Liver (tissue), 9 donors: ENCODE data around the gene FAM3B. TPM values are rescaled to one million over a fixed set of nuclear protein-coding genes. Genes with fewer than 3 reads are reported as not detected.

ENCODE experiments used
- DNase-seq: peaks from one replicate; pipeline ENCODE4 v3.0.0-alpha.2; 2017; ENCODE audit warnings: low spot score
- H3K27ac ChIP-seq, 2 donors: one replicate each; pipeline ENCODE4 v1.7.0; 2013; ENCODE audit warnings: inconsistent platforms in 2 of 2, low read length in 2 of 2, control low read depth in 1 of 2, low read depth in 1 of 2, mild to moderate bottlenecking in 1 of 2
- H3K27me3 ChIP-seq, 4 donors: one replicate each; pipeline versions ENCODE4 v1.6.1 to v1.7.0; 2013; ENCODE audit warnings: low read length in 3 of 4, inconsistent platforms in 1 of 4, mild to moderate bottlenecking in 1 of 4, moderate library complexity in 1 of 4; ENCODE audit not compliant: control insufficient read depth in 4 of 4, insufficient read depth in 4 of 4
- H3K36me3 ChIP-seq, 4 donors: one replicate each; pipeline versions ENCODE4 v1.6.1 to v1.7.0; 2013; ENCODE audit warnings: low read length in 3 of 4, mild to moderate bottlenecking in 3 of 4, low read depth in 1 of 4, moderate library complexity in 1 of 4; ENCODE audit not compliant: control insufficient read depth in 4 of 4, insufficient read depth in 3 of 4
- H3K4me1 ChIP-seq, 4 donors: one replicate each; pipeline versions ENCODE4 v1.6.1 to v1.7.0; 2013; ENCODE audit warnings: low read length in 3 of 4, mild to moderate bottlenecking in 3 of 4, moderate library complexity in 1 of 4; ENCODE audit not compliant: control insufficient read depth in 4 of 4, insufficient read depth in 4 of 4
- H3K4me3 ChIP-seq, 3 donors: one replicate each; pipeline versions ENCODE4 v1.6.1 to v1.7.0; 2013; ENCODE audit warnings: low read length in 3 of 3, control low read depth in 1 of 3, low read depth in 1 of 3, mild to moderate bottlenecking in 1 of 3
- H3K9ac ChIP-seq, 2 donors: one replicate each; pipeline ENCODE4 v1.7.0; 2013; ENCODE audit warnings: low read length in 2 of 2, mild to moderate bottlenecking in 2 of 2, moderate library complexity in 2 of 2, control low read depth in 1 of 2, low read depth in 1 of 2
- H3K9me3 ChIP-seq, 4 donors: one replicate each; pipeline versions ENCODE4 v1.6.1 to v1.7.0; 2013; ENCODE audit warnings: low read length in 3 of 4; ENCODE audit not compliant: control insufficient read depth in 4 of 4
- EGR1 ChIP-seq, 2 donors: IDR thresholded peaks; 2 replicates each; pipeline ENCODE4 v1.6.1; 2016 to 2018; ENCODE audit warnings: antibody characterized with exemption in 2 of 2, low read depth in 2 of 2
- FOXA1 ChIP-seq: IDR thresholded peaks from 2 replicates; pipeline ENCODE4 v1.6.1; 2016; ENCODE audit warnings: antibody characterized with exemption
- FOXA2 ChIP-seq: IDR thresholded peaks from 2 replicates; pipeline ENCODE4 v1.6.1; 2016; ENCODE audit warnings: antibody characterized with exemption
- GABPA ChIP-seq, 2 donors: IDR thresholded peaks in 1 of 2; conservative IDR thresholded peaks in 1 of 2; 2 replicates each; pipeline ENCODE4 v1.6.1; 2016; ENCODE audit warnings: antibody characterized with exemption in 2 of 2, mild to moderate bottlenecking in 1 of 2, moderate library complexity in 1 of 2
- HNF4A ChIP-seq, 2 donors: conservative IDR thresholded peaks; 2 replicates each; pipeline ENCODE4 v1.6.1; 2016; ENCODE audit warnings: antibody characterized with exemption in 2 of 2, mild to moderate bottlenecking in 2 of 2
- HNF4G ChIP-seq: IDR thresholded peaks from 2 replicates; pipeline ENCODE4 v1.6.1; 2016; ENCODE audit warnings: antibody characterized with exemption
- JUND ChIP-seq, 2 donors: IDR thresholded peaks; 2 replicates each; pipeline ENCODE4 v1.6.1; 2016; ENCODE audit warnings: antibody characterized with exemption in 2 of 2
- NR2F2 ChIP-seq: IDR thresholded peaks from 2 replicates; pipeline ENCODE4 v1.6.1; 2016; ENCODE audit warnings: antibody characterized with exemption
- RAD21 ChIP-seq, 2 donors: IDR thresholded peaks; 2 replicates each; pipeline ENCODE4 v1.6.1; 2016; ENCODE audit warnings: antibody characterized with exemption in 2 of 2, mild to moderate bottlenecking in 2 of 2
- RXRA ChIP-seq, 2 donors: IDR thresholded peaks; 2 replicates each; pipeline ENCODE4 v1.6.1; 2017 to 2018; ENCODE audit warnings: antibody characterized with exemption in 2 of 2, mild to moderate bottlenecking in 1 of 2
- YY1 ChIP-seq: IDR thresholded peaks from 2 replicates; pipeline ENCODE4 v1.6.1; 2016; ENCODE audit warnings: antibody characterized with exemption, mild to moderate bottlenecking
- WGBS: extraction: QIAGEN DNeasy Blood & Tissue Kit; methylation state at CpG from one replicate; pipeline ENCODE4 v1.1.7; 2013; 5-methylcytosine and 5-hydroxymethylcytosine counted together
- polyA plus RNA-seq, 2 donors: library from polyadenylated mRNA; stranded (reverse) in 1 of 2; unstranded in 1 of 2; fragments of 200-250 nt in 1 of 2; fragments of >200 nt in 1 of 2; fragmentation: Nextera tagmentation in 1 of 2; extraction: Ambion mirVana in 1 of 2; gene quantifications; one replicate each; pipeline versions ENCODE4 v1.2.1 to v1.2.3, GENCODE V29; 2013 to 2015
- total RNA-seq, 2 donors: library from RNA; depleted of rRNA; stranded (reverse); fragments of >200 nt; gene quantifications; one replicate each; pipeline ENCODE4 v1.2.3, GENCODE V29; 2014
- TF ChIP-seq, protein P1 (sequence below): IDR thresholded peaks from 2 replicates; pipeline ENCODE4 v1.6.1; 2016; ENCODE audit warnings: antibody characterized with exemption
- TF ChIP-seq, protein P2 (sequence below): IDR thresholded peaks from 2 replicates; pipeline ENCODE4 v1.6.1; 2016; ENCODE audit warnings: antibody characterized with exemption
- TF ChIP-seq, protein P3 (sequence below): fragments of 150-350 bp; IDR thresholded peaks from 2 replicates; pipeline ENCODE4 v1.5.1; 2017; ENCODE audit warnings: improper control_type of control experiment, low read depth, low read length; ENCODE audit not compliant: missing input control
- TF ChIP-seq, protein P4 (sequence below): IDR thresholded peaks from 2 replicates; pipeline ENCODE4 v1.6.1; 2016; ENCODE audit warnings: antibody characterized with exemption
- donor health status: healthy.
- donor health status: healthy.
- donor health status: healthy.
- donor health status: healthy.
- donor health status: healthy.

The FAM3B gene
- total and polyA plus RNA-seq, 4 donors = 0.72 to 18.2 (median 3.4) TPM

DNA sequence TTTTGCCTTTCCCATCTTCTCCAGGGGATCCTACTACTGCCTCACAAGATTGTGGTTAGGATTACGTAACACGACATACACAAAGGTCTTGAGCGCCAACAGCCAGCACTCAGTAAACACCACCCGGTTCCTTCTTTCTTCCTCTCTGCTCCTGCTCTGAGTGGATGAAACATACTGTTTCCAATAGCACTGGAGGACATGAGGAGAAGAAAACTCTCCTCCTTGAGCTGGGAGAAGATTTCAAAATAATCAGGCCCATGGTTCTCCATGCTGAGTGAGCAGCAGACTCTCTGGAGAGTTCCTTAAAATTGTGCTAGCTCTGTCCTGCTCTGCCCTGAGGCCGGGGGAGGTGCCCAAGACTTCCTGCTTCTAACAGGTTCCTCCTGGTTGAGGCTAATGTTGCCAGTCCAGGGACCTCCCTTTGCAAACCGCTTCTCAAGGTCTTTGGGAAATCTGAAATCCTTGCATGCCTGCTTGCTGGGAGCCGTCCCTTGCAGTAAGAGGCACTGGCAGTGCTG is 80.0 kb downstream of the FAM3B start:
- peaks cover 0 to 4% (median 1%) of the 10 kb centered on the region in 4 donors for H3K36me3 ChIP-seq
- no peaks in the 10 kb centered on the region for H3K27me3 ChIP-seq
- no peaks in the 10 kb centered on the region for H3K9me3 ChIP-seq
- no peak for DNase-seq
- no peak overlapping the region for H3K4me3 ChIP-seq
- WGBS = 65% methylated on average over 7 of the region's 7 CpGs
- H3K9ac ChIP-seq = no peak overlapping the region
- TF ChIP-seq JUND (IDR thresholded peaks at IDR 0.05) (no peak), GABPA (IDR thresholded peaks at IDR 0.05 in 1 of 2, conservative IDR thresholded peaks at IDR 0.05 in 1 of 2) (no peak)
- no peaks in the 10 kb centered on the region for H3K4me1 ChIP-seq
- no peak overlapping the region for H3K27ac ChIP-seq

DNA sequence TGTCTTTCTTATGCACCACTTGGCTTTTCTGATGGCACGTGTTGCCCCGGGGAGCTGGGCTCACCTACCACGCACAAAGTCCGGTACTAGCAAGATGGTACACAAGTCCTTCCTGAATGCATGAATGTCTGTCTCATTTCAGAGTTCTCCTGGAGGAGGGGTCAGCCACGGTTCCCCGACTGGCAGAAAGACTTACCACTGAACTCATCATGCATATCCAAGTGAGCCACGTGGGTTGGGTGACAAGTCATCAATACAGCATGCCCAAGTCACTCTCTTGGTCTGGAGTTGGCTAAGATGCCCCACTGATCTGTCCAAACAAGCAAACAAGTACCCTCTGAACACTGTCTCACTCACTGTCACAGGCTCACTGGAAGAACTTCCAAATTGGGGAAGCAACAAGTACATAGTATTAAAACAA is 80.9 kb downstream of the FAM3B start:
- no peak overlapping the region for H3K9ac ChIP-seq
- no peak overlapping the region for H3K27ac ChIP-seq
- H3K36me3 ChIP-seq = peaks cover 0 to 2% (median 1%) of the 10 kb centered on the region in 4 donors
- WGBS = 83% methylated on average over 7 of the region's 7 CpGs
- no peaks in the 10 kb centered on the region for H3K27me3 ChIP-seq
- H3K4me1 ChIP-seq = no peaks in the 10 kb centered on the region
- no peak for DNase-seq
- TF ChIP-seq RXRA (IDR thresholded peaks at IDR 0.05) = no peak
- no peak for TF ChIP-seq HNF4G
- TF ChIP-seq, protein P1, sequence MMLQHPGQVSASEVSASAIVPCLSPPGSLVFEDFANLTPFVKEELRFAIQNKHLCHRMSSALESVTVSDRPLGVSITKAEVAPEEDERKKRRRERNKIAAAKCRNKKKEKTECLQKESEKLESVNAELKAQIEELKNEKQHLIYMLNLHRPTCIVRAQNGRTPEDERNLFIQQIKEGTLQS = no peak
- no peak for TF ChIP-seq RAD21 (IDR thresholded peaks at IDR 0.05)
- TF ChIP-seq EGR1 (IDR thresholded peaks at IDR 0.05; ENCODE audit: low read depth in 2 of 2) = no peak
- no peak for TF ChIP-seq NR2F2
- TF ChIP-seq, protein P2, sequence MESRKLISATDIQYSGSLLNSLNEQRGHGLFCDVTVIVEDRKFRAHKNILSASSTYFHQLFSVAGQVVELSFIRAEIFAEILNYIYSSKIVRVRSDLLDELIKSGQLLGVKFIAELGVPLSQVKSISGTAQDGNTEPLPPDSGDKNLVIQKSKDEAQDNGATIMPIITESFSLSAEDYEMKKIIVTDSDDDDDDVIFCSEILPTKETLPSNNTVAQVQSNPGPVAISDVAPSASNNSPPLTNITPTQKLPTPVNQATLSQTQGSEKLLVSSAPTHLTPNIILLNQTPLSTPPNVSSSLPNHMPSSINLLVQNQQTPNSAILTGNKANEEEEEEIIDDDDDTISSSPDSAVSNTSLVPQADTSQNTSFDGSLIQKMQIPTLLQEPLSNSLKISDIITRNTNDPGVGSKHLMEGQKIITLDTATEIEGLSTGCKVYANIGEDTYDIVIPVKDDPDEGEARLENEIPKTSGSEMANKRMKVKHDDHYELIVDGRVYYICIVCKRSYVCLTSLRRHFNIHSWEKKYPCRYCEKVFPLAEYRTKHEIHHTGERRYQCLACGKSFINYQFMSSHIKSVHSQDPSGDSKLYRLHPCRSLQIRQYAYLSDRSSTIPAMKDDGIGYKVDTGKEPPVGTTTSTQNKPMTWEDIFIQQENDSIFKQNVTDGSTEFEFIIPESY = no peak
- TF ChIP-seq, protein P3, sequence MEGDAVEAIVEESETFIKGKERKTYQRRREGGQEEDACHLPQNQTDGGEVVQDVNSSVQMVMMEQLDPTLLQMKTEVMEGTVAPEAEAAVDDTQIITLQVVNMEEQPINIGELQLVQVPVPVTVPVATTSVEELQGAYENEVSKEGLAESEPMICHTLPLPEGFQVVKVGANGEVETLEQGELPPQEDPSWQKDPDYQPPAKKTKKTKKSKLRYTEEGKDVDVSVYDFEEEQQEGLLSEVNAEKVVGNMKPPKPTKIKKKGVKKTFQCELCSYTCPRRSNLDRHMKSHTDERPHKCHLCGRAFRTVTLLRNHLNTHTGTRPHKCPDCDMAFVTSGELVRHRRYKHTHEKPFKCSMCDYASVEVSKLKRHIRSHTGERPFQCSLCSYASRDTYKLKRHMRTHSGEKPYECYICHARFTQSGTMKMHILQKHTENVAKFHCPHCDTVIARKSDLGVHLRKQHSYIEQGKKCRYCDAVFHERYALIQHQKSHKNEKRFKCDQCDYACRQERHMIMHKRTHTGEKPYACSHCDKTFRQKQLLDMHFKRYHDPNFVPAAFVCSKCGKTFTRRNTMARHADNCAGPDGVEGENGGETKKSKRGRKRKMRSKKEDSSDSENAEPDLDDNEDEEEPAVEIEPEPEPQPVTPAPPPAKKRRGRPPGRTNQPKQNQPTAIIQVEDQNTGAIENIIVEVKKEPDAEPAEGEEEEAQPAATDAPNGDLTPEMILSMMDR = no peak
- TF ChIP-seq FOXA1 = no peak
- TF ChIP-seq, protein P4, sequence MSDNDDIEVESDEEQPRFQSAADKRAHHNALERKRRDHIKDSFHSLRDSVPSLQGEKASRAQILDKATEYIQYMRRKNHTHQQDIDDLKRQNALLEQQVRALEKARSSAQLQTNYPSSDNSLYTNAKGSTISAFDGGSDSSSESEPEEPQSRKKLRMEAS = no peak
- no peak for TF ChIP-seq HNF4A (conservative IDR thresholded peaks at IDR 0.05)
- no peak for TF ChIP-seq YY1
- no peak for TF ChIP-seq JUND (IDR thresholded peaks at IDR 0.05)
- no peak for TF ChIP-seq FOXA2
- H3K4me3 ChIP-seq = no peak overlapping the region
- no peaks in the 10 kb centered on the region for H3K9me3 ChIP-seq

DNA sequence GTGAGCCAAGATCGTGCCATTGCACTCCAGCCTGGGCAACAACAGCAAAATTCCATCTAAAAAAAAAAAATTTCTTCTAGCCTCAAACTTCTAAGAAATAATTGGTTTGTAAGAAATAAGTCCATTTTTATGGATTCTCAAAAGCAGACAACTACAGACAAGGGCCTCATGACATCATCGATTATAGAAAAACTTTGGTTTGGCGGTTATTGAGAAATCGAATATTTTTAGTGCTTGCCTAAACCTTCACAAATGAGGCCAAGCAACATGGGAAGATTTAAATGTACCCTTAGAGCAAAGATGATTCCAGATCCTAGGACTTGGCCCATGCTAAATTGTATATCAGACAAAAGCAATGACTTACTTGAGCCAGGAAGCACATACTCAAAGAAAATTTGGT is 81.7 kb downstream of the FAM3B start:
- no peaks in the 10 kb centered on the region for H3K4me1 ChIP-seq
- no peak for DNase-seq
- no peak overlapping the region for H3K9ac ChIP-seq
- TF ChIP-seq RAD21 (IDR thresholded peaks at IDR 0.05) (no peak), JUND (IDR thresholded peaks at IDR 0.05) (no peak)
- TF ChIP-seq, protein P1 = no peak
- TF ChIP-seq, protein P4 = no peak
- 92% methylated on average over 4 of the region's 4 CpGs for WGBS
- no peaks in the 10 kb centered on the region for H3K9me3 ChIP-seq
- H3K4me3 ChIP-seq = no peak overlapping the region
- H3K27me3 ChIP-seq = no peaks in the 10 kb centered on the region
- no peak overlapping the region for H3K27ac ChIP-seq
- peaks cover 0 to 2% (median 1%) of the 10 kb centered on the region in 4 donors for H3K36me3 ChIP-seq
